Prostate gland (tissue), 2 donors: ENCODE data around the gene EXOC5. TPM values are rescaled to one million over a fixed set of nuclear protein-coding genes. Genes with fewer than 3 reads are reported as not detected.

ENCODE experiments used
- DNase-seq: peaks from one replicate; pipeline ENCODE4 v3.0.0-alpha.2; 2019; ENCODE audit warnings: low spot score
- H3K27ac ChIP-seq, 2 donors: fragments of 200-600 bp; sonication (generic); 2 replicates each; pipeline ENCODE4 v1.5.1; 2017 to 2019
- H3K27me3 ChIP-seq: fragments of 200-600 bp; sonication (generic); replicated peaks from 2 replicates; pipeline ENCODE4 v1.5.1; 2019; ENCODE audit not compliant: insufficient read depth
- H3K36me3 ChIP-seq, 2 donors: fragments of 200-600 bp; sonication (generic); 1 replicate in 1 of 2; 2 replicates in 1 of 2; pipeline versions ENCODE4 v1.5.1 to v1.8.1; 2017 to 2019
- H3K4me1 ChIP-seq: fragments of 200-600 bp; sonication (generic); replicated peaks from 2 replicates; pipeline ENCODE4 v1.5.1; 2019
- H3K4me3 ChIP-seq, 2 donors: fragments of 200-600 bp; sonication (generic); 2 replicates each; pipeline ENCODE4 v1.5.1; 2017 to 2019
- H3K9me3 ChIP-seq: fragments of 200-600 bp; sonication (generic); 2 replicates; pipeline ENCODE4 v1.5.1; 2017
- POLR2A ChIP-seq: fragments of 450-650 bp; IDR thresholded peaks from one replicate; pipeline ENCODE4 v1.6.1; 2016; ENCODE audit warnings: antibody characterized with exemption, mild to moderate bottlenecking
- POLR2AphosphoS5 ChIP-seq: sonication (generic); formaldehyde crosslinking; IDR thresholded peaks from one replicate; pipeline ENCODE4 v1.6.1; 2017; ENCODE audit warnings: antibody characterized with exemption
- WGBS: methylation state at CpG from one replicate; pipeline ENCODE4 v1.1.5; 2018; 5-methylcytosine and 5-hydroxymethylcytosine counted together
- intact Hi-C: fragments of 100-400 bp; cut with DNase I; formaldehyde crosslinking; loops from one replicate; pipeline ENCODE4 v1.14.2; 2022
- total RNA-seq, 2 donors: library from RNA; depleted of rRNA; stranded (reverse); fragments of >200 nt; gene quantifications; one replicate each; pipeline ENCODE4 v1.1.0, GENCODE V29; 2016
- TF ChIP-seq, protein P1 (sequence below), 4 experiments: fragments of 200-600 bp in 2 of 4; fragments of 450-650 bp in 2 of 4; sonication (generic) in 2 of 4; IDR thresholded peaks; 1 replicate in 3 of 4; 2 replicates in 1 of 4; pipeline ENCODE4 v1.5.1; 2016 to 2019; ENCODE audit warnings: antibody characterized with exemption in 4 of 4, mild to moderate bottlenecking in 2 of 4, moderate library complexity in 2 of 4

EXOC5 gene
- total RNA-seq, 2 donors from 2014 or later: 27.4 to 48.7 TPM

GRCh38 chr14:57275023-57275664 is 6.4 kb upstream of the EXOC5 start:
- no peak for DNase-seq
- WGBS: 90% methylated on average over 2 of the region's 2 CpGs
- TF ChIP-seq POLR2AphosphoS5: no peak
- H3K4me3 ChIP-seq: no peak overlapping the region
- intact Hi-C loops: no loop called here
- H3K27ac ChIP-seq: no peak overlapping the region
- H3K27me3 ChIP-seq: no peaks in the 10 kb centered on the region
- H3K36me3 ChIP-seq: no peaks in the 10 kb centered on the region
- no peaks in the 10 kb centered on the region for H3K4me1 ChIP-seq
- H3K9me3 ChIP-seq: no peaks in the 10 kb centered on the region

- WGBS: 94% methylated on average over 2 of the region's 2 CpGs
These were observed 5.8 kb upstream of the EXOC5 start for GRCh38 chr14:57274551-57274950.

GRCh38 chr14:57273236-57273635 is 4.5 kb upstream of the EXOC5 start:
- Histone ChIP-seq H3K36me3 (no peaks in the 10 kb centered on the region), H3K27me3 (no peaks in the 10 kb centered on the region), H3K27ac (no peak overlapping the region), H3K4me1 (no peaks in the 10 kb centered on the region), H3K4me3 (no peak overlapping the region), H3K9me3 (no peaks in the 10 kb centered on the region)
- DNase-seq: no peak
- TF ChIP-seq POLR2AphosphoS5: no peak
- TF ChIP-seq, protein P1, sequence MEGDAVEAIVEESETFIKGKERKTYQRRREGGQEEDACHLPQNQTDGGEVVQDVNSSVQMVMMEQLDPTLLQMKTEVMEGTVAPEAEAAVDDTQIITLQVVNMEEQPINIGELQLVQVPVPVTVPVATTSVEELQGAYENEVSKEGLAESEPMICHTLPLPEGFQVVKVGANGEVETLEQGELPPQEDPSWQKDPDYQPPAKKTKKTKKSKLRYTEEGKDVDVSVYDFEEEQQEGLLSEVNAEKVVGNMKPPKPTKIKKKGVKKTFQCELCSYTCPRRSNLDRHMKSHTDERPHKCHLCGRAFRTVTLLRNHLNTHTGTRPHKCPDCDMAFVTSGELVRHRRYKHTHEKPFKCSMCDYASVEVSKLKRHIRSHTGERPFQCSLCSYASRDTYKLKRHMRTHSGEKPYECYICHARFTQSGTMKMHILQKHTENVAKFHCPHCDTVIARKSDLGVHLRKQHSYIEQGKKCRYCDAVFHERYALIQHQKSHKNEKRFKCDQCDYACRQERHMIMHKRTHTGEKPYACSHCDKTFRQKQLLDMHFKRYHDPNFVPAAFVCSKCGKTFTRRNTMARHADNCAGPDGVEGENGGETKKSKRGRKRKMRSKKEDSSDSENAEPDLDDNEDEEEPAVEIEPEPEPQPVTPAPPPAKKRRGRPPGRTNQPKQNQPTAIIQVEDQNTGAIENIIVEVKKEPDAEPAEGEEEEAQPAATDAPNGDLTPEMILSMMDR (IDR thresholded peaks at IDR 0.05): no peak
- no peak for TF ChIP-seq POLR2A
- intact Hi-C loops: no loop called here
- WGBS: 90% methylated on average over 1 of the region's 1 CpG

More at GRCh38 chr14:57274551-57274950, 5.8 kb upstream of the EXOC5 start:
- H3K4me1 ChIP-seq: no peaks in the 10 kb centered on the region
- no peak overlapping the region for H3K4me3 ChIP-seq
- intact Hi-C loops: no loop called here
- H3K9me3 ChIP-seq: no peaks in the 10 kb centered on the region
- no peak for DNase-seq
- no peak for TF ChIP-seq POLR2A
- no peak for TF ChIP-seq POLR2AphosphoS5
- TF ChIP-seq, protein P1 (IDR thresholded peaks at IDR 0.05): no peak
- no peaks in the 10 kb centered on the region for H3K27me3 ChIP-seq
- no peak overlapping the region for H3K27ac ChIP-seq
- H3K36me3 ChIP-seq: no peaks in the 10 kb centered on the region

DNA sequence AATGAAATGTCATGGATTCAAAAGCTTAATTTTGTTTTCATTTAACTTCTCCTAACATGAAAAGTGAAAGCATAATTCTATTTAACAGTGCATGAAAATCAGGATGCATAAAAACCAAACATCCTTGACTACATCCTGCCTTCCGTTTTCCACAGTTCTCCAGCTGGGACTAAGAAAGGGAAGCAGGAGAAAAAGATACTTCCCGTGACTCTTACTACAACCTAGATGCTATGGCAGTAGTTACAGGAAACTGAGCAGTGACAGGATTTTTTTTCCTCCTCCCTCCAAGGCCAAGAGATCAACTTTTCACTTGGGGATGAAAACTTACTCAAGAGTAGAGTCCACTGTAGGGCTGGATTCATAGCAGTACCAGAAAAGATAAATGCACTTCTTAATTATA is 2.6 kb downstream of the EXOC5 start:
- TF ChIP-seq POLR2AphosphoS5: no peak
- TF ChIP-seq, protein P1 (IDR thresholded peaks at IDR 0.05): no peak
- no peak for TF ChIP-seq POLR2A
- H3K4me3 ChIP-seq: no peak overlapping the region
- 58% methylated on average over 2 of the region's 2 CpGs for WGBS
- no peaks in the 10 kb centered on the region for H3K9me3 ChIP-seq
- intact Hi-C loops: no loop called here
- H3K27ac ChIP-seq: no peak overlapping the region
- no peaks in the 10 kb centered on the region for H3K27me3 ChIP-seq
- no peaks in the 10 kb centered on the region for H3K36me3 ChIP-seq
- no peak for DNase-seq
- H3K4me1 ChIP-seq: no peaks in the 10 kb centered on the region

DNA sequence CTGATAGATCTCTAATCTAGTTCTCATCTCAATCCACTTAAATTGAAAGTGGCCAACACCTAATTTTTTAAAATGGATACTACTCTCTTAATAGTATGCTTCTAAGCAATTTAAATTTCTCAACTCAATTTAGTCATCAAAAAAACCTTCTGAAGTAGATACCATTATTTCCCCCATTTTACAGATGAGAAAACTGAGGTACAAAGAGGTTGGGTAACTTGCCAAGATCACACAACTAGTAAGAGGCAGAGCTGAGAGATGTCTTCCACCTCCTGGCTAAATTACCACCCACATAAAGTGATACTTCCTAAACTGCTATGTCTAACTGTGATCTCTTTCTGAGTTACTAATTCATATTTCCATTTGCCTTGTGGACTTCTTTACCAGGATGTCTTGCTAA is 6.6 kb downstream of the EXOC5 start:
- no peaks in the 10 kb centered on the region for H3K9me3 ChIP-seq
- no peaks in the 10 kb centered on the region for H3K36me3 ChIP-seq
- H3K27ac ChIP-seq: no peak overlapping the region
- no peak overlapping the region for H3K4me3 ChIP-seq
- H3K27me3 ChIP-seq: no peaks in the 10 kb centered on the region
- TF ChIP-seq POLR2AphosphoS5: no peak
- no peak for TF ChIP-seq POLR2A
- TF ChIP-seq, protein P1 (IDR thresholded peaks at IDR 0.05): no peak
- no peaks in the 10 kb centered on the region for H3K4me1 ChIP-seq
- intact Hi-C loops: no loop called here
- DNase-seq: no peak
